ENCODE results near the gene PI4KA. TPM values are rescaled to one million over a fixed set of nuclear protein-coding genes. Genes with fewer than 3 reads are reported as not detected.
"Not testable (repeated sequence)": the region's sequence is repeated elsewhere in the genome, so short reads cannot be mapped to it uniquely, and the experiment has no call there.

The PI4KA gene
- total RNA-seq, 8 experiments from 2014 or later: 22.4 to 76.9 (median 36.2) TPM

- H3K4me3 ChIP-seq; H3K27ac ChIP-seq; in situ Hi-C loops (cut with MboI; ENCODE audit: low pct_unique_long_range_greater_than_20kb in 2 of 9, low sequenced_read_pairs in 9 of 9, unreplicated experiment in 9 of 9); ATAC-seq (replicated peaks in 6 of 8); H3K4me1 ChIP-seq (replicated peaks in 1 of 2): not testable (repeated sequence)
- WGBS, 10 experiments: 95% methylated on average over 6 of the region's 13 CpGs; no CpG with 5 or more reads in 9 of the 10 experiments
Measured at GRCh38 chr22:20678792-20679435, 179.7 kb downstream of the PI4KA start.

GRCh38 chr22:20677684-20678242 lies 180.8 kb downstream of the PI4KA start:
- in situ Hi-C loops (cut with MboI; ENCODE audit: low pct_unique_long_range_greater_than_20kb in 2 of 9, low sequenced_read_pairs in 9 of 9, unreplicated experiment in 9 of 9): no loop called here
- Histone ChIP-seq H3K4me3 (no peak overlapping the region), H3K27ac (no peak overlapping the region), H3K4me1 (replicated peaks in 1 of 2) (no peaks in the 10 kb centered on the region)
- WGBS, 10 experiments: 5 to 100% (median 76%) methylated on average over 2 of the region's 2 CpGs; no CpG with 5 or more reads in 1 of the 10 experiments
- no peak for ATAC-seq (replicated peaks in 6 of 8)

GRCh38 chr22:20675613-20676012 lies 183.0 kb downstream of the PI4KA start:
- H3K27ac ChIP-seq; H3K4me3 ChIP-seq; H3K4me1 ChIP-seq (replicated peaks in 1 of 2); ATAC-seq (replicated peaks in 6 of 8); in situ Hi-C loops (cut with MboI; ENCODE audit: low pct_unique_long_range_greater_than_20kb in 2 of 9, low sequenced_read_pairs in 9 of 9, unreplicated experiment in 9 of 9): not testable (repeated sequence)
- 0 to 83% (median 77%) methylated on average over 1 of the region's 1 CpG; no CpG with 5 or more reads in 3 of the 10 experiments for WGBS, 10 experiments

- Histone ChIP-seq H3K4me1 (replicated peaks in 1 of 2) (no peaks in the 10 kb centered on the region), H3K27ac (no peak overlapping the region), H3K4me3 (no peak overlapping the region)
- no peak for ATAC-seq (replicated peaks in 6 of 8)
- in situ Hi-C loops (cut with MboI; ENCODE audit: low pct_unique_long_range_greater_than_20kb in 2 of 9, low sequenced_read_pairs in 9 of 9, unreplicated experiment in 9 of 9): loop anchor here in 1 of 9 experiments (25.0 kb wide), 1 partner anchor 113 kb away; no protein-coding TSS in a partner anchor
Measured at GRCh38 chr22:20674998-20675397, 183.6 kb downstream of the PI4KA start.

GRCh38 chr22:20673295-20674195 lies 185.1 kb downstream of the PI4KA start:
- H3K27ac ChIP-seq: no peak overlapping the region
- in situ Hi-C loops (cut with MboI; ENCODE audit: low pct_unique_long_range_greater_than_20kb in 2 of 9, low sequenced_read_pairs in 9 of 9, unreplicated experiment in 9 of 9): loop anchor here in 1 of 9 experiments (25.0 kb wide), 1 partner anchor 111 kb away; no protein-coding TSS in a partner anchor
- H3K4me1 ChIP-seq (replicated peaks in 1 of 2): no peaks in the 10 kb centered on the region
- H3K4me3 ChIP-seq: no peak overlapping the region
- ATAC-seq (replicated peaks in 6 of 8): no peak
- WGBS, 10 experiments: 20 to 80% (median 60%) methylated on average over 1 to 5 of the region's 5 CpGs; no CpG with 5 or more reads in 1 of the 10 experiments

- WGBS, 10 experiments: 30 to 77% (median 48%) methylated on average over 2 to 3 of the region's 3 CpGs
- Histone ChIP-seq H3K4me3 (no peak overlapping the region), H3K27ac (no peak overlapping the region), H3K4me1 (replicated peaks in 1 of 2) (no peaks in the 10 kb centered on the region)
- in situ Hi-C loops (cut with MboI; ENCODE audit: low pct_unique_long_range_greater_than_20kb in 2 of 9, low sequenced_read_pairs in 9 of 9, unreplicated experiment in 9 of 9): loop anchor here in 1 of 9 experiments (25.0 kb wide), 1 partner anchor 110 kb away; no protein-coding TSS in a partner anchor
- no peak for ATAC-seq (replicated peaks in 6 of 8)
Measured at GRCh38 chr22:20672732-20673131, 185.9 kb downstream of the PI4KA start.

- H3K4me3 ChIP-seq: no peak overlapping the region
- in situ Hi-C loops (cut with MboI; ENCODE audit: low pct_unique_long_range_greater_than_20kb in 2 of 9, low sequenced_read_pairs in 9 of 9, unreplicated experiment in 9 of 9): loop anchor here in 1 of 9 experiments (25.0 kb wide), 1 partner anchor 110 kb away; no protein-coding TSS in a partner anchor
- ATAC-seq (replicated peaks in 6 of 8): no peak
- WGBS, 10 experiments: 67 to 100% (median 90%) methylated on average over 1 to 5 of the region's 5 CpGs
- no peaks in the 10 kb centered on the region for H3K4me1 ChIP-seq (replicated peaks in 1 of 2)
- no peak overlapping the region for H3K27ac ChIP-seq
Measured at GRCh38 chr22:20672082-20672424, 186.6 kb downstream of the PI4KA start.

- in situ Hi-C loops (cut with MboI; ENCODE audit: low pct_unique_long_range_greater_than_20kb in 2 of 9, low sequenced_read_pairs in 9 of 9, unreplicated experiment in 9 of 9): loop anchor here in 1 of 9 experiments (25.0 kb wide), 1 partner anchor 109 kb away; no protein-coding TSS in a partner anchor
- no peak for ATAC-seq (replicated peaks in 6 of 8)
- H3K27ac ChIP-seq: no peak overlapping the region
- 41 to 94% (median 78%) methylated on average over 3 to 6 of the region's 6 CpGs; no CpG with 5 or more reads in 2 of the 10 experiments for WGBS, 10 experiments
- H3K4me3 ChIP-seq: no peak overlapping the region
- no peaks in the 10 kb centered on the region for H3K4me1 ChIP-seq (replicated peaks in 1 of 2)
Measured at GRCh38 chr22:20671409-20672081, 187.1 kb downstream of the PI4KA start.

GRCh38 chr22:20670457-20671261 lies 188.0 kb downstream of the PI4KA start:
- ATAC-seq (replicated peaks in 6 of 8); H3K27ac ChIP-seq; H3K4me3 ChIP-seq; H3K4me1 ChIP-seq (replicated peaks in 1 of 2): not testable (repeated sequence)
- in situ Hi-C loops (cut with MboI; ENCODE audit: low pct_unique_long_range_greater_than_20kb in 2 of 9, low sequenced_read_pairs in 9 of 9, unreplicated experiment in 9 of 9): loop anchor here in 1 of 9 experiments (25.0 kb wide), 1 partner anchor 108 kb away; no protein-coding TSS in a partner anchor
- 100% methylated on average over 1 to 2 of the region's 73 CpGs; no CpG with 5 or more reads in 8 of the 10 experiments for WGBS, 10 experiments

- in situ Hi-C loops (cut with MboI; ENCODE audit: low pct_unique_long_range_greater_than_20kb in 2 of 9, low sequenced_read_pairs in 9 of 9, unreplicated experiment in 9 of 9): loop anchor here in 1 of 9 experiments (25.0 kb wide), 1 partner anchor 108 kb away; no protein-coding TSS in a partner anchor
- H3K4me1 ChIP-seq (replicated peaks in 1 of 2); H3K27ac ChIP-seq; H3K4me3 ChIP-seq; ATAC-seq (replicated peaks in 6 of 8): not testable (repeated sequence)
- WGBS, 10 experiments: no CpG with 5 or more reads among the region's 13 CpGs
Measured at GRCh38 chr22:20669884-20670283, 188.7 kb downstream of the PI4KA start.

- not testable (repeated sequence) for H3K4me1 ChIP-seq (replicated peaks in 1 of 2); H3K27ac ChIP-seq; ATAC-seq (replicated peaks in 6 of 8); H3K4me3 ChIP-seq
- WGBS, 10 experiments: no CpG with 5 or more reads among the region's 15 CpGs
- in situ Hi-C loops (cut with MboI; ENCODE audit: low pct_unique_long_range_greater_than_20kb in 2 of 9, low sequenced_read_pairs in 9 of 9, unreplicated experiment in 9 of 9): loop anchor here in 1 of 9 experiments (25.0 kb wide), 1 partner anchor 107 kb away; no protein-coding TSS in a partner anchor
Measured at GRCh38 chr22:20669471-20669870, 189.1 kb downstream of the PI4KA start.

- not testable (repeated sequence) for H3K27ac ChIP-seq; H3K4me1 ChIP-seq (replicated peaks in 1 of 2); H3K4me3 ChIP-seq; ATAC-seq (replicated peaks in 6 of 8)
- WGBS, 10 experiments: no CpG with 5 or more reads among the region's 13 CpGs
- in situ Hi-C loops (cut with MboI; ENCODE audit: low pct_unique_long_range_greater_than_20kb in 2 of 9, low sequenced_read_pairs in 9 of 9, unreplicated experiment in 9 of 9): loop anchor here in 1 of 9 experiments (25.0 kb wide), 1 partner anchor 106 kb away; no protein-coding TSS in a partner anchor
Measured at GRCh38 chr22:20668769-20669168, 189.8 kb downstream of the PI4KA start.
